GM12878 (cell line): ENCODE results near the gene INO80C. TPM values are rescaled to one million over a fixed set of nuclear protein-coding genes. Genes with fewer than 3 reads are reported as not detected.

Experiments
- ATAC-seq: fragments of 200-7000 bp; cut with Tn5 transposase; 3 replicates; pipeline ENCODE4 v1.9.1; 2020; ENCODE audit warnings: mild to moderate bottlenecking, moderate library complexity
- BruUV-seq: library from RNA; stranded (reverse); fragments of 400-500 nt; replicated peaks from 2 replicates; lab custom pipeline; 2021; lab: Mats Ljungman, UMichigan
- CTCF ChIA-PET: fragments of 300-600 bp; sonication (Branson Sonifier 250); formaldehyde crosslinking; extraction: SDS; loops from one replicate; lab custom pipeline; 2021; ENCODE audit warnings: inconsistent platforms; lab: Yijun Ruan, JAX
- POLR2A ChIA-PET: fragments of 350-600 bp; formaldehyde crosslinking; extraction: SDS; loops from one replicate; lab custom pipeline; 2021; ENCODE audit warnings: inconsistent platforms; lab: Charles Lee
- RAD21 ChIA-PET: fragments of 300-600 bp; sonication (Branson Sonifier 250); formaldehyde crosslinking; loops from one replicate; lab custom pipeline; 2023; ENCODE audit warnings: antibody characterized with exemption; ENCODE audit not compliant: unreplicated experiment; lab: Charles Lee
- SMC1A ChIA-PET: fragments of 300-600 bp; sonication (Branson Sonifier 250); formaldehyde crosslinking; loops from one replicate; lab custom pipeline; 2023; ENCODE audit not compliant: unreplicated experiment, uncharacterized antibody; lab: Charles Lee
- DNase-seq: peaks from one replicate; pipeline ENCODE4 v3.0.0-alpha.2; 2011; ENCODE audit warnings: low read depth, low spot score
- FAIRE-seq: peaks from 3 replicates; lab custom pipeline; 2011; peaks lifted over from hg19 to GRCh38; lab: Jason Lieb, UNC
- H2AFZ ChIP-seq: 2 replicates; pipeline ENCODE4 v1.6.0; 2011; ENCODE audit warnings: low read depth, low read length, control low read depth; ENCODE audit not compliant: control insufficient read depth
- H3K27ac ChIP-seq: 2 replicates; pipeline ENCODE4 v1.5.1; 2011; ENCODE audit warnings: control low read depth; ENCODE audit not compliant: control insufficient read depth, insufficient read depth
- H3K27me3 ChIP-seq, 2 experiments: replicated peaks in 1 of 2; 2 replicates each; pipeline versions ENCODE4 v1.6.0 to v1.6.1; 2011; ENCODE audit warnings: low read length in 1 of 2; ENCODE audit not compliant: control insufficient read depth in 2 of 2, insufficient read depth in 2 of 2
- H3K36me3 ChIP-seq, 2 experiments: 2 replicates each; pipeline ENCODE4 v1.5.1; 2011; ENCODE audit warnings: low read length in 1 of 2; ENCODE audit not compliant: control insufficient read depth in 2 of 2, insufficient read depth in 2 of 2
- H3K4me1 ChIP-seq: 2 replicates; pipeline ENCODE4 v1.6.1; 2011; ENCODE audit warnings: mild to moderate bottlenecking, low read length, moderate library complexity, mixed read lengths; ENCODE audit not compliant: control insufficient read depth, insufficient read depth
- H3K4me2 ChIP-seq: 2 replicates; pipeline ENCODE4 v1.6.0; 2011; ENCODE audit warnings: control low read depth; ENCODE audit not compliant: control insufficient read depth, insufficient read depth
- H3K4me3 ChIP-seq: fragments of 200-600 bp; sonication (generic); 2 replicates; pipeline ENCODE4 v1.5.1; 2016
- H3K79me2 ChIP-seq: 2 replicates; pipeline ENCODE4 v1.6.0; 2011; ENCODE audit warnings: low read length; ENCODE audit not compliant: control insufficient read depth, insufficient read depth
- H3K9ac ChIP-seq: 2 replicates; pipeline ENCODE4 v1.8.0; 2011; ENCODE audit warnings: low read length, control low read depth, mixed read lengths; ENCODE audit not compliant: control insufficient read depth, insufficient read depth
- H3K9me3 ChIP-seq: replicated peaks from 3 replicates; pipeline ENCODE4 v1.5.1; 2011; ENCODE audit warnings: mild to moderate bottlenecking, low read length; ENCODE audit not compliant: control insufficient read depth, insufficient read depth
- H4K20me1 ChIP-seq: 2 replicates; pipeline ENCODE4 v1.6.0; 2011; ENCODE audit not compliant: control insufficient read depth, insufficient read depth
- BMI1 ChIP-seq: fragments of 450-650 bp; IDR thresholded peaks from 2 replicates; pipeline ENCODE4 v1.6.1; 2016; ENCODE audit warnings: mild to moderate bottlenecking, moderate library complexity, borderline replicate concordance
- EZH2 ChIP-seq: IDR thresholded peaks from 2 replicates; pipeline ENCODE4 v1.6.1; 2012; ENCODE audit warnings: low read depth, mild to moderate bottlenecking, control low read depth, inconsistent platforms, low read length, borderline replicate concordance; ENCODE audit not compliant: control insufficient read depth
- MEF2A ChIP-seq: IDR thresholded peaks from 2 replicates; pipeline ENCODE4 v1.6.1; 2011; ENCODE audit warnings: low read depth, mild to moderate bottlenecking, low read length, moderate library complexity; ENCODE audit not compliant: insufficient read depth
- NFIC ChIP-seq: IDR thresholded peaks from 2 replicates; pipeline ENCODE4 v1.6.1; 2012; ENCODE audit warnings: low read depth, mild to moderate bottlenecking, inconsistent platforms, low read length, moderate library complexity
- NR2F1 ChIP-seq: fragments of 450-650 bp; conservative IDR thresholded peaks from 2 replicates; pipeline ENCODE4 v1.6.1; 2017; ENCODE audit warnings: mild to moderate bottlenecking
- ZBED1 ChIP-seq: IDR thresholded peaks from 2 replicates; pipeline ENCODE4 v1.6.1; 2016; ENCODE audit warnings: borderline replicate concordance
- ZNF217 ChIP-seq: fragments of 450-650 bp; IDR thresholded peaks from 2 replicates; pipeline ENCODE4 v1.6.1; 2017; ENCODE audit warnings: antibody characterized with exemption, mild to moderate bottlenecking
- WGBS: methylation state at CpG from one replicate; pipeline ENCODE4 v1.1.6; 2016; ENCODE audit warnings: low lambda C conversion rate; ENCODE audit not compliant: insufficient replicate concordance, insufficient coverage; ENCODE audit errors: missing lambda C conversion rate; 5-methylcytosine and 5-hydroxymethylcytosine counted together
- in situ Hi-C: fragments of 300-500 bp; cut with MboI; formaldehyde crosslinking; loops from 9 replicates; pipeline ENCODE4 v1.14.3; 2018; ENCODE audit warnings: mixed read lengths
- intact Hi-C: fragments of 100-400 bp; cut with micrococcal nuclease; formaldehyde crosslinking; loops from one replicate; pipeline ENCODE4 v1.14.2; 2022; ENCODE audit not compliant: unreplicated experiment
- polyA plus RNA-seq, 11 experiments: library from polyadenylated mRNA; depleted of rRNA in 4 of 11; unstranded in 6 of 11; stranded (reverse) in 5 of 11; fragments of >200 nt; fragmentation: Nextera tagmentation in 4 of 11; fragmentation: Illumina TruSeq in 1 of 11; extraction: Ambion mirVana in 4 of 11; extraction: Trizol in 1 of 11; gene quantifications; 1 replicate in 1 of 11; 2 replicates in 10 of 11; pipeline versions ENCODE4 v1.2.1 to v1.2.3, GENCODE V29; 2011 to 2016; ENCODE audit warnings: inconsistent platforms in 2 of 11, missing spikeins in 2 of 11, low read depth in 1 of 11
- total RNA-seq, 4 experiments: library from RNA; depleted of rRNA in 3 of 4; stranded (reverse); fragments of >200 nt in 3 of 4; fragmentation: Illumina TruSeq in 1 of 4; extraction: Trizol in 1 of 4; gene quantifications; 2 replicates each; pipeline versions ENCODE4 v1.2.1 to v1.2.3, GENCODE V29; 2013 to 2021
- TF ChIP-seq, protein P1 (sequence below): IDR thresholded peaks from 2 replicates; pipeline ENCODE4 v1.6.1; 2012; ENCODE audit warnings: mild to moderate bottlenecking, low read depth, low read length
- TF ChIP-seq, protein P2 (sequence below): IDR thresholded peaks from 2 replicates; pipeline ENCODE4 v1.6.1; 2012; ENCODE audit warnings: low read length, inconsistent platforms

INO80C gene
- total and polyA plus RNA-seq, 10 of the 15 experiments (the other 5 are each of a cell fraction or from before 2014, with no cell fraction given): 9.9 to 43.2 (median 30.1) TPM

DNA sequence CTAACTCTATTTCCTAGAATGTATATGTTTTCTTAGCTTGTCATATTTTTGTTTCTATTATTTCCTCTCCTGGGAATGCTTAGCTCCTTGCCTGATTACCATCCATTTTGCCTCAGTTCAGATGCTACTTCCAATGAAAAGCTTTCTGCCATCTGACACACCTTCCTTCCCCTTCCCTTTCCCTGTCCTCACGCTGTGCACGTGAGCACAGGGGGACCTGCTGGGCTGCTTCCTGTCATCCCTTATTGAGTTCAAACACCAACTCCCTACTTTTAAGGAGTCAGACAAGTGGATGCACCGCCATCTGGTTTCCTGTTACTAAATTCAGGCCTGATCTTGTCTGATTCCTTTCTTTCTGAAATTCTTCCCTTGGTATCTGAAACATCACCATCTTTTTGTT lies 2.4 kb upstream of the INO80C start:
- peaks cover 10% of the 10 kb centered on the region for H3K79me2 ChIP-seq
- DNase-seq: no peak
- no peaks in the 10 kb centered on the region; the same call in 1 of the 2 replicates for H3K4me1 ChIP-seq
- ChIA-PET SMC1A (interaction anchor here (0.6 to 1.6 kb wide), 4 partner anchors 12 to 65 kb away, joined by 3 to 6 read pairs (median 3); no protein-coding TSS in a partner anchor), CTCF (interaction anchor here (4.8 kb wide), 1 partner anchor 12 kb away, joined by 21 read pairs; no protein-coding TSS in a partner anchor)
- H3K9ac ChIP-seq: no peak overlapping the region
- H3K27me3 ChIP-seq: no peaks in the 10 kb centered on the region
- no peak overlapping the region for H3K4me2 ChIP-seq
- WGBS: 74% methylated on average over 3 of the region's 3 CpGs
- no peak overlapping the region for H3K4me3 ChIP-seq
- H3K27ac ChIP-seq: no peak overlapping the region
- no peak overlapping the region for H2AFZ ChIP-seq
- H3K36me3 ChIP-seq: no peaks in the 10 kb centered on the region
- no peak for TF ChIP-seq ZNF217
- no peak for TF ChIP-seq BMI1
- TF ChIP-seq MEF2A: no peak
- TF ChIP-seq EZH2: no peak
- TF ChIP-seq, all 136 proteins: peak for 0
- FAIRE-seq (no peak), ATAC-seq (no peak)
- RAD21 ChIA-PET: interaction anchor here (0.9 kb wide), 1 partner anchor 77 kb away, joined by 3 read pairs; no protein-coding TSS in a partner anchor
- H3K9me3 ChIP-seq: no peaks in the 10 kb centered on the region
- intact Hi-C loops (no loop called here), in situ Hi-C loops (loop anchor here (5.0 kb wide), 1 partner anchor 77 kb away; no protein-coding TSS in a partner anchor)
- H4K20me1 ChIP-seq: no peaks in the 10 kb centered on the region
- no TSS peak for BruUV-seq
- POLR2A ChIA-PET: no interaction called here

DNA sequence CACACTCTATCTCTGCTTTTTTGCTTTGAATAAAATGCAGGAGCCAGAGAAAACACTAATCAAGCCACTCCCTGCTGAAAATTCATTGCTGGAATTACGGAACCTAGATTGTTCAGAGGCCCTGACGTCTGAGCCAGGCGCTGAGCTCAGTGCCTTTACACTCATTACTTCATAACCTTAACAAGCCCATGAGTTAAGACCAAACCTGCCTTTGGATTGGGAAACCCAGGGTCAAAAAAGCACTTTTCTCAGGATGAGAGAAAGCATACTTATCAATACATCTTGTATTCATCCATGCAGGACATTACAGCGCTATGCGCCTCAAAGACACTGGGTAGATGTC lies 762 bp downstream of the INO80C start:
- 2% methylated on average over 5 of the region's 5 CpGs for WGBS
- ATAC-seq: peak; percentile 24
- no peaks in the 10 kb centered on the region for H4K20me1 ChIP-seq
- intact Hi-C loops (loop anchor here (2.0 to 5.0 kb wide), 5 partner anchors 80 to 475 kb away; partner anchors contain the start of genes RMP24 and ZNF24), in situ Hi-C loops (no loop called here)
- RAD21 ChIA-PET: interaction anchor here (1.1 to 6.0 kb wide), 9 partner anchors 14 to 119 kb away, joined by 3 to 57 read pairs (median 7); no protein-coding TSS in a partner anchor
- CTCF ChIA-PET: interaction anchor here (0.6 to 4.8 kb wide), 7 partner anchors 9 to 153 kb away, joined by 3 to 21 read pairs (median 3); partner anchors contain the start of gene ZNF24
- POLR2A ChIA-PET: interaction anchor here (0.6 to 9.7 kb wide), 9 partner anchors 9 to 1142 kb away, joined by 3 to 106 read pairs (median 5); partner anchors contain the start of gene GALNT1
- peak overlapping the region; percentile 85 for H3K4me2 ChIP-seq
- no peaks in the 10 kb centered on the region for H3K9me3 ChIP-seq
- H3K27ac ChIP-seq: peak overlapping the region; percentile 98
- H3K9ac ChIP-seq: peak overlapping the region; percentile 94
- BruUV-seq: no TSS peak
- SMC1A ChIA-PET: interaction anchor here (0.8 to 9.7 kb wide), 16 partner anchors 11 to 255 kb away, joined by 3 to 122 read pairs (median 4); no protein-coding TSS in a partner anchor
- peaks cover 11% of the 10 kb centered on the region for H3K79me2 ChIP-seq
- H3K27me3 ChIP-seq: no peaks in the 10 kb centered on the region
- peak overlapping the region; percentile 80 for H3K4me3 ChIP-seq
- TF ChIP-seq ZBED1: no peak; the same call in 1 of the 2 replicates
- TF ChIP-seq NR2F1: no peak
- TF ChIP-seq, protein P1, sequence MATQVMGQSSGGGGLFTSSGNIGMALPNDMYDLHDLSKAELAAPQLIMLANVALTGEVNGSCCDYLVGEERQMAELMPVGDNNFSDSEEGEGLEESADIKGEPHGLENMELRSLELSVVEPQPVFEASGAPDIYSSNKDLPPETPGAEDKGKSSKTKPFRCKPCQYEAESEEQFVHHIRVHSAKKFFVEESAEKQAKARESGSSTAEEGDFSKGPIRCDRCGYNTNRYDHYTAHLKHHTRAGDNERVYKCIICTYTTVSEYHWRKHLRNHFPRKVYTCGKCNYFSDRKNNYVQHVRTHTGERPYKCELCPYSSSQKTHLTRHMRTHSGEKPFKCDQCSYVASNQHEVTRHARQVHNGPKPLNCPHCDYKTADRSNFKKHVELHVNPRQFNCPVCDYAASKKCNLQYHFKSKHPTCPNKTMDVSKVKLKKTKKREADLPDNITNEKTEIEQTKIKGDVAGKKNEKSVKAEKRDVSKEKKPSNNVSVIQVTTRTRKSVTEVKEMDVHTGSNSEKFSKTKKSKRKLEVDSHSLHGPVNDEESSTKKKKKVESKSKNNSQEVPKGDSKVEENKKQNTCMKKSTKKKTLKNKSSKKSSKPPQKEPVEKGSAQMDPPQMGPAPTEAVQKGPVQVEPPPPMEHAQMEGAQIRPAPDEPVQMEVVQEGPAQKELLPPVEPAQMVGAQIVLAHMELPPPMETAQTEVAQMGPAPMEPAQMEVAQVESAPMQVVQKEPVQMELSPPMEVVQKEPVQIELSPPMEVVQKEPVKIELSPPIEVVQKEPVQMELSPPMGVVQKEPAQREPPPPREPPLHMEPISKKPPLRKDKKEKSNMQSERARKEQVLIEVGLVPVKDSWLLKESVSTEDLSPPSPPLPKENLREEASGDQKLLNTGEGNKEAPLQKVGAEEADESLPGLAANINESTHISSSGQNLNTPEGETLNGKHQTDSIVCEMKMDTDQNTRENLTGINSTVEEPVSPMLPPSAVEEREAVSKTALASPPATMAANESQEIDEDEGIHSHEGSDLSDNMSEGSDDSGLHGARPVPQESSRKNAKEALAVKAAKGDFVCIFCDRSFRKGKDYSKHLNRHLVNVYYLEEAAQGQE: no peak
- 0 out of 2 replicates have a peak, but pooled peaks have one; percentile 8 for TF ChIP-seq NFIC
- TF ChIP-seq, protein P2, sequence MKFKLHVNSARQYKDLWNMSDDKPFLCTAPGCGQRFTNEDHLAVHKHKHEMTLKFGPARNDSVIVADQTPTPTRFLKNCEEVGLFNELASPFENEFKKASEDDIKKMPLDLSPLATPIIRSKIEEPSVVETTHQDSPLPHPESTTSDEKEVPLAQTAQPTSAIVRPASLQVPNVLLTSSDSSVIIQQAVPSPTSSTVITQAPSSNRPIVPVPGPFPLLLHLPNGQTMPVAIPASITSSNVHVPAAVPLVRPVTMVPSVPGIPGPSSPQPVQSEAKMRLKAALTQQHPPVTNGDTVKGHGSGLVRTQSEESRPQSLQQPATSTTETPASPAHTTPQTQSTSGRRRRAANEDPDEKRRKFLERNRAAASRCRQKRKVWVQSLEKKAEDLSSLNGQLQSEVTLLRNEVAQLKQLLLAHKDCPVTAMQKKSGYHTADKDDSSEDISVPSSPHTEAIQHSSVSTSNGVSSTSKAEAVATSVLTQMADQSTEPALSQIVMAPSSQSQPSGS: 0 out of 2 replicates have a peak, but pooled peaks have one; percentile 26
- no peaks in the 10 kb centered on the region; the same call in 1 of the 2 replicates for H3K4me1 ChIP-seq
- FAIRE-seq: no peak
- DNase-seq: no peak
- H3K36me3 ChIP-seq: no peaks in the 10 kb centered on the region
- peak overlapping the region; percentile 98 for H2AFZ ChIP-seq
